WTC11 (cell line): ENCODE data around the gene CFAP44. TPM values are rescaled to one million over a fixed set of nuclear protein-coding genes. Genes with fewer than 3 reads are reported as not detected.

Source experiments
- ATAC-seq: fragments of 200-7000 bp; cut with Tn5 transposase; 2 replicates; pipeline ENCODE4 v1.10.0; 2021; ENCODE audit warnings: mild to moderate bottlenecking, moderate library complexity
- CTCF ChIA-PET: fragments of 300-600 bp; sonication (Branson Sonifier 250); formaldehyde crosslinking; loops from one replicate; lab custom pipeline; 2021; ENCODE audit warnings: antibody characterized with exemption; lab: Charles Lee
- POLR2A ChIA-PET: fragments of 350-600 bp; sonication (Branson Sonifier 250); formaldehyde crosslinking; loops from one replicate; lab custom pipeline; 2021; ENCODE audit warnings: antibody characterized with exemption; lab: Charles Lee
- DNase-seq: peaks from one replicate; pipeline ENCODE4 v3.0.0; 2021; ENCODE audit warnings: low spot score
- H3K27ac Mint-ChIP-seq: 2 replicates; pipeline ENCODE4 v1.8.0; 2021; ENCODE audit warnings: mixed read lengths
- H3K27me3 Mint-ChIP-seq: 2 replicates; pipeline ENCODE4 v1.8.0; 2021; ENCODE audit warnings: low read depth, mild to moderate bottlenecking, moderate library complexity, mixed read lengths
- H3K36me3 Mint-ChIP-seq: 2 replicates; pipeline ENCODE4 v1.8.0; 2021; ENCODE audit warnings: mixed read lengths
- H3K4me1 Mint-ChIP-seq: 2 replicates; pipeline ENCODE4 v1.8.0; 2022; ENCODE audit warnings: mixed read lengths
- H3K4me3 Mint-ChIP-seq: 2 replicates; pipeline ENCODE4 v1.8.0; 2021; ENCODE audit warnings: mild to moderate bottlenecking, moderate library complexity, mixed read lengths
- H3K9me3 Mint-ChIP-seq: 2 replicates; pipeline ENCODE4 v1.8.0; 2021; ENCODE audit warnings: mixed read lengths
- FOXP1 ChIP-seq: sonication (generic); formaldehyde crosslinking; IDR thresholded peaks from 2 replicates; pipeline ENCODE4 v1.8.0; 2022; ENCODE audit warnings: missing genetic modification reagents, mild to moderate bottlenecking, moderate library complexity, borderline replicate concordance
- MXD4 ChIP-seq: fragments of 250-450 bp; sonication (Bioruptor Pico); IDR thresholded peaks from 2 replicates; pipeline ENCODE4 v1.8.0; 2021; ENCODE audit warnings: mild to moderate bottlenecking, moderate library complexity, borderline replicate concordance
- MYBL2 ChIP-seq: sonication (generic); formaldehyde crosslinking; IDR thresholded peaks from 2 replicates; pipeline ENCODE4 v1.8.1; 2023; ENCODE audit warnings: mild to moderate bottlenecking, moderate library complexity, missing genetic modification reagents
- NFYB ChIP-seq: sonication (generic); formaldehyde crosslinking; conservative IDR thresholded peaks from 2 replicates; pipeline ENCODE4 v1.8.0; 2022; ENCODE audit warnings: low read depth, missing genetic modification reagents
- NR3C1 ChIP-seq: sonication (generic); formaldehyde crosslinking; conservative IDR thresholded peaks from 2 replicates; pipeline ENCODE4 v1.8.1; 2023; ENCODE audit warnings: low read depth, mild to moderate bottlenecking, missing genetic modification reagents
- ZNF121 ChIP-seq: sonication (generic); formaldehyde crosslinking; IDR thresholded peaks from 2 replicates; pipeline ENCODE4 v1.8.0; 2023; ENCODE audit warnings: missing genetic modification reagents
- total RNA-seq: library from RNA; stranded (reverse); gene quantifications from 3 replicates; pipeline ENCODE4 v1.2.3, GENCODE V29; 2021
- TF ChIP-seq, protein P1 (sequence below): sonication (generic); formaldehyde crosslinking; IDR thresholded peaks from 2 replicates; pipeline ENCODE4 v1.8.0; 2023; ENCODE audit warnings: mild to moderate bottlenecking, missing genetic modification reagents
- TF ChIP-seq, protein P2 (sequence below): sonication (generic); formaldehyde crosslinking; IDR thresholded peaks from 2 replicates; pipeline ENCODE4 v1.8.1; 2023; ENCODE audit warnings: mild to moderate bottlenecking, moderate library complexity, missing genetic modification reagents
- TF ChIP-seq, protein P3 (sequence below): fragments of 250-450 bp; sonication (Bioruptor Pico); IDR thresholded peaks from 2 replicates; pipeline ENCODE4 v2.1.2; 2022; ENCODE audit warnings: mild to moderate bottlenecking, moderate library complexity
- TF ChIP-seq, protein P4 (sequence below): sonication (generic); formaldehyde crosslinking; IDR thresholded peaks from 2 replicates; pipeline ENCODE4 v1.8.0; 2023; ENCODE audit warnings: missing genetic modification reagents, mild to moderate bottlenecking, borderline replicate concordance
- TF ChIP-seq, protein P5 (sequence below): sonication (generic); formaldehyde crosslinking; IDR thresholded peaks from 2 replicates; pipeline ENCODE4 v1.8.0; 2022; ENCODE audit warnings: missing genetic modification reagents
- TF ChIP-seq, protein P6 (sequence below): sonication (generic); formaldehyde crosslinking; conservative IDR thresholded peaks from 2 replicates; pipeline ENCODE4 v1.8.1; 2022; ENCODE audit warnings: mild to moderate bottlenecking, missing genetic modification reagents

Gene CFAP44
- total RNA-seq, 1 experiment from 2014 or later, result 0.90 TPM

DNA sequence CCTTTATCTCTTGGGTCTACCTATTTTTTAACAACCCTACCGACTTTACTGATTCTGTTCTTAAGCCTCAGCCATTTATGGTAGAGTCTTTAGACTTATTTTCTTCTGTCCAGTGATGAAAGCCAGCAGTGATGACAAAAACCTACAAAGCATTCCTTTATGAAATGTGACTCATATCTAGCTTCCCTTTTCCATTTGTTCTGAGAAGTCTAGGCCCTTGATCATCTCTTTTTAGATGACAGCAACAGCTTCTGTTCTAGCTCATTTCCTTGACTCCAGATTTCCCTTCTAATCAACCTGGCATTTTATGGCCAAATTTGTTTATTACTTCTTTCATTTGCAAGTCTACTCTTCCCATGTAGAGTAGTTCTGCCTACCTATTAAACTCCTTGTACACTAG lies 36.1 kb downstream of the CFAP44 start:
- Mint-ChIP-seq H3K4me1 (no peaks in the 10 kb centered on the region), H3K36me3 (0 out of 2 replicates have a peak, but pooled peaks cover under 1% of the 10 kb centered on the region), H3K9me3 (peaks cover 4% of the 10 kb centered on the region; the same call in 1 of the 2 replicates), H3K27me3 (no peaks in the 10 kb centered on the region), H3K4me3 (no peak overlapping the region), H3K27ac (no peak overlapping the region)
- ChIA-PET CTCF (no interaction called here), POLR2A (no interaction called here)
- TF ChIP-seq MYBL2 (CRISPR knock-in tag) (no peak), ZNF121 (CRISPR knock-in tag) (no peak), MXD4 (CRISPR knock-in tag) (no peak), NFYB (CRISPR knock-in tag) (no peak), NR3C1 (CRISPR knock-in tag) (no peak), FOXP1 (CRISPR knock-in tag) (no peak)
- TF ChIP-seq, protein P1, sequence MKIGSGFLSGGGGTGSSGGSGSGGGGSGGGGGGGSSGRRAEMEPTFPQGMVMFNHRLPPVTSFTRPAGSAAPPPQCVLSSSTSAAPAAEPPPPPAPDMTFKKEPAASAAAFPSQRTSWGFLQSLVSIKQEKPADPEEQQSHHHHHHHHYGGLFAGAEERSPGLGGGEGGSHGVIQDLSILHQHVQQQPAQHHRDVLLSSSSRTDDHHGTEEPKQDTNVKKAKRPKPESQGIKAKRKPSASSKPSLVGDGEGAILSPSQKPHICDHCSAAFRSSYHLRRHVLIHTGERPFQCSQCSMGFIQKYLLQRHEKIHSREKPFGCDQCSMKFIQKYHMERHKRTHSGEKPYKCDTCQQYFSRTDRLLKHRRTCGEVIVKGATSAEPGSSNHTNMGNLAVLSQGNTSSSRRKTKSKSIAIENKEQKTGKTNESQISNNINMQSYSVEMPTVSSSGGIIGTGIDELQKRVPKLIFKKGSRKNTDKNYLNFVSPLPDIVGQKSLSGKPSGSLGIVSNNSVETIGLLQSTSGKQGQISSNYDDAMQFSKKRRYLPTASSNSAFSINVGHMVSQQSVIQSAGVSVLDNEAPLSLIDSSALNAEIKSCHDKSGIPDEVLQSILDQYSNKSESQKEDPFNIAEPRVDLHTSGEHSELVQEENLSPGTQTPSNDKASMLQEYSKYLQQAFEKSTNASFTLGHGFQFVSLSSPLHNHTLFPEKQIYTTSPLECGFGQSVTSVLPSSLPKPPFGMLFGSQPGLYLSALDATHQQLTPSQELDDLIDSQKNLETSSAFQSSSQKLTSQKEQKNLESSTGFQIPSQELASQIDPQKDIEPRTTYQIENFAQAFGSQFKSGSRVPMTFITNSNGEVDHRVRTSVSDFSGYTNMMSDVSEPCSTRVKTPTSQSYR (CRISPR knock-in tag), result no peak
- TF ChIP-seq, protein P2, sequence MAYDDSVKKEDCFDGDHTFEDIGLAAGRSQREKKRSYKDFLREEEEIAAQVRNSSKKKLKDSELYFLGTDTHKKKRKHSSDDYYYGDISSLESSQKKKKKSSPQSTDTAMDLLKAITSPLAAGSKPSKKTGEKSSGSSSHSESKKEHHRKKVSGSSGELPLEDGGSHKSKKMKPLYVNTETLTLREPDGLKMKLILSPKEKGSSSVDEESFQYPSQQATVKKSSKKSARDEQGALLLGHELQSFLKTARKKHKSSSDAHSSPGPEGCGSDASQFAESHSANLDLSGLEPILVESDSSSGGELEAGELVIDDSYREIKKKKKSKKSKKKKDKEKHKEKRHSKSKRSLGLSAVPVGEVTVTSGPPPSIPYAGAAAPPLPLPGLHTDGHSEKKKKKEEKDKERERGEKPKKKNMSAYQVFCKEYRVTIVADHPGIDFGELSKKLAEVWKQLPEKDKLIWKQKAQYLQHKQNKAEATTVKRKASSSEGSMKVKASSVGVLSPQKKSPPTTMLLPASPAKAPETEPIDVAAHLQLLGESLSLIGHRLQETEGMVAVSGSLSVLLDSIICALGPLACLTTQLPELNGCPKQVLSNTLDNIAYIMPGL (CRISPR knock-in tag), result no peak
- TF ChIP-seq, protein P3, sequence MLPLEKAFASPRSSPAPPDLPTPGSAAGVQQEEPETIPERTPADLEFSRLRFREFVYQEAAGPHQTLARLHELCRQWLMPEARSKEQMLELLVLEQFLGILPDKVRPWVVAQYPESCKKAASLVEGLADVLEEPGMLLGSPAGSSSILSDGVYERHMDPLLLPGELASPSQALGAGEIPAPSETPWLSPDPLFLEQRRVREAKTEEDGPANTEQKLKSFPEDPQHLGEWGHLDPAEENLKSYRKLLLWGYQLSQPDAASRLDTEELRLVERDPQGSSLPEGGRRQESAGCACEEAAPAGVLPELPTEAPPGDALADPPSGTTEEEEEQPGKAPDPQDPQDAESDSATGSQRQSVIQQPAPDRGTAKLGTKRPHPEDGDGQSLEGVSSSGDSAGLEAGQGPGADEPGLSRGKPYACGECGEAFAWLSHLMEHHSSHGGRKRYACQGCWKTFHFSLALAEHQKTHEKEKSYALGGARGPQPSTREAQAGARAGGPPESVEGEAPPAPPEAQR (CRISPR knock-in tag), result no peak
- TF ChIP-seq, protein P4, sequence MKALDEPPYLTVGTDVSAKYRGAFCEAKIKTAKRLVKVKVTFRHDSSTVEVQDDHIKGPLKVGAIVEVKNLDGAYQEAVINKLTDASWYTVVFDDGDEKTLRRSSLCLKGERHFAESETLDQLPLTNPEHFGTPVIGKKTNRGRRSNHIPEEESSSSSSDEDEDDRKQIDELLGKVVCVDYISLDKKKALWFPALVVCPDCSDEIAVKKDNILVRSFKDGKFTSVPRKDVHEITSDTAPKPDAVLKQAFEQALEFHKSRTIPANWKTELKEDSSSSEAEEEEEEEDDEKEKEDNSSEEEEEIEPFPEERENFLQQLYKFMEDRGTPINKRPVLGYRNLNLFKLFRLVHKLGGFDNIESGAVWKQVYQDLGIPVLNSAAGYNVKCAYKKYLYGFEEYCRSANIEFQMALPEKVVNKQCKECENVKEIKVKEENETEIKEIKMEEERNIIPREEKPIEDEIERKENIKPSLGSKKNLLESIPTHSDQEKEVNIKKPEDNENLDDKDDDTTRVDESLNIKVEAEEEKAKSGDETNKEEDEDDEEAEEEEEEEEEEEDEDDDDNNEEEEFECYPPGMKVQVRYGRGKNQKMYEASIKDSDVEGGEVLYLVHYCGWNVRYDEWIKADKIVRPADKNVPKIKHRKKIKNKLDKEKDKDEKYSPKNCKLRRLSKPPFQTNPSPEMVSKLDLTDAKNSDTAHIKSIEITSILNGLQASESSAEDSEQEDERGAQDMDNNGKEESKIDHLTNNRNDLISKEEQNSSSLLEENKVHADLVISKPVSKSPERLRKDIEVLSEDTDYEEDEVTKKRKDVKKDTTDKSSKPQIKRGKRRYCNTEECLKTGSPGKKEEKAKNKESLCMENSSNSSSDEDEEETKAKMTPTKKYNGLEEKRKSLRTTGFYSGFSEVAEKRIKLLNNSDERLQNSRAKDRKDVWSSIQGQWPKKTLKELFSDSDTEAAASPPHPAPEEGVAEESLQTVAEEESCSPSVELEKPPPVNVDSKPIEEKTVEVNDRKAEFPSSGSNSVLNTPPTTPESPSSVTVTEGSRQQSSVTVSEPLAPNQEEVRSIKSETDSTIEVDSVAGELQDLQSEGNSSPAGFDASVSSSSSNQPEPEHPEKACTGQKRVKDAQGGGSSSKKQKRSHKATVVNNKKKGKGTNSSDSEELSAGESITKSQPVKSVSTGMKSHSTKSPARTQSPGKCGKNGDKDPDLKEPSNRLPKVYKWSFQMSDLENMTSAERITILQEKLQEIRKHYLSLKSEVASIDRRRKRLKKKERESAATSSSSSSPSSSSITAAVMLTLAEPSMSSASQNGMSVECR, result no peak
- TF ChIP-seq, protein P5, sequence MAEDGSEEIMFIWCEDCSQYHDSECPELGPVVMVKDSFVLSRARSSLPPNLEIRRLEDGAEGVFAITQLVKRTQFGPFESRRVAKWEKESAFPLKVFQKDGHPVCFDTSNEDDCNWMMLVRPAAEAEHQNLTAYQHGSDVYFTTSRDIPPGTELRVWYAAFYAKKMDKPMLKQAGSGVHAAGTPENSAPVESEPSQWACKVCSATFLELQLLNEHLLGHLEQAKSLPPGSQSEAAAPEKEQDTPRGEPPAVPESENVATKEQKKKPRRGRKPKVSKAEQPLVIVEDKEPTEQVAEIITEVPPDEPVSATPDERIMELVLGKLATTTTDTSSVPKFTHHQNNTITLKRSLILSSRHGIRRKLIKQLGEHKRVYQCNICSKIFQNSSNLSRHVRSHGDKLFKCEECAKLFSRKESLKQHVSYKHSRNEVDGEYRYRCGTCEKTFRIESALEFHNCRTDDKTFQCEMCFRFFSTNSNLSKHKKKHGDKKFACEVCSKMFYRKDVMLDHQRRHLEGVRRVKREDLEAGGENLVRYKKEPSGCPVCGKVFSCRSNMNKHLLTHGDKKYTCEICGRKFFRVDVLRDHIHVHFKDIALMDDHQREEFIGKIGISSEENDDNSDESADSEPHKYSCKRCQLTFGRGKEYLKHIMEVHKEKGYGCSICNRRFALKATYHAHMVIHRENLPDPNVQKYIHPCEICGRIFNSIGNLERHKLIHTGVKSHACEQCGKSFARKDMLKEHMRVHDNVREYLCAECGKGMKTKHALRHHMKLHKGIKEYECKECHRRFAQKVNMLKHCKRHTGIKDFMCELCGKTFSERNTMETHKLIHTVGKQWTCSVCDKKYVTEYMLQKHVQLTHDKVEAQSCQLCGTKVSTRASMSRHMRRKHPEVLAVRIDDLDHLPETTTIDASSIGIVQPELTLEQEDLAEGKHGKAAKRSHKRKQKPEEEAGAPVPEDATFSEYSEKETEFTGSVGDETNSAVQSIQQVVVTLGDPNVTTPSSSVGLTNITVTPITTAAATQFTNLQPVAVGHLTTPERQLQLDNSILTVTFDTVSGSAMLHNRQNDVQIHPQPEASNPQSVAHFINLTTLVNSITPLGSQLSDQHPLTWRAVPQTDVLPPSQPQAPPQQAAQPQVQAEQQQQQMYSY, result no peak
- TF ChIP-seq, protein P6, sequence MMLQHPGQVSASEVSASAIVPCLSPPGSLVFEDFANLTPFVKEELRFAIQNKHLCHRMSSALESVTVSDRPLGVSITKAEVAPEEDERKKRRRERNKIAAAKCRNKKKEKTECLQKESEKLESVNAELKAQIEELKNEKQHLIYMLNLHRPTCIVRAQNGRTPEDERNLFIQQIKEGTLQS (CRISPR knock-in tag), result no peak
- ATAC-seq (no peak), DNase-seq (no peak)
